GM23338 (cell line): ENCODE measurements around the gene MAST2.

Experiments used
- CTCF ChIP-seq, 2 experiments: fragments of 200-600 bp in 1 of 2; sonication (generic) in 1 of 2; conservative IDR thresholded peaks; 2 replicates each; pipeline versions ENCODE4 v1.5.1 to v1.6.1; 2016 to 2017; ENCODE audit warnings: antibody characterized with exemption in 2 of 2, low read depth in 2 of 2, mild to moderate bottlenecking in 2 of 2, moderate library complexity in 1 of 2
- EZH2 ChIP-seq: fragments of 200-600 bp; sonication (generic); IDR thresholded peaks from one replicate; pipeline ENCODE4 v1.8.0; 2017; ENCODE audit warnings: antibody characterized with exemption, mild to moderate bottlenecking, low read depth; ENCODE audit not compliant: unreplicated experiment
- JUNB ChIP-seq: IDR thresholded peaks from one replicate; pipeline ENCODE4 v1.6.1; 2016; ENCODE audit warnings: antibody characterized with exemption; ENCODE audit not compliant: unreplicated experiment

GRCh38 chr1:45982359-45982758 is 178.9 kb downstream of the MAST2 start:
- TF ChIP-seq CTCF (conservative IDR thresholded peaks at IDR 0.05; ENCODE audit: low read depth in 2 of 2): no peak
- no peak for TF ChIP-seq JUNB
- no peak for TF ChIP-seq EZH2
